Measurements from ENCODE around the gene TMEM183A. TPM values are rescaled to one million over a fixed set of nuclear protein-coding genes. Genes with fewer than 3 reads are reported as not detected.

The TMEM183A gene
- total RNA-seq, 1 donor from 2014 or later = 76.5 TPM

DNA sequence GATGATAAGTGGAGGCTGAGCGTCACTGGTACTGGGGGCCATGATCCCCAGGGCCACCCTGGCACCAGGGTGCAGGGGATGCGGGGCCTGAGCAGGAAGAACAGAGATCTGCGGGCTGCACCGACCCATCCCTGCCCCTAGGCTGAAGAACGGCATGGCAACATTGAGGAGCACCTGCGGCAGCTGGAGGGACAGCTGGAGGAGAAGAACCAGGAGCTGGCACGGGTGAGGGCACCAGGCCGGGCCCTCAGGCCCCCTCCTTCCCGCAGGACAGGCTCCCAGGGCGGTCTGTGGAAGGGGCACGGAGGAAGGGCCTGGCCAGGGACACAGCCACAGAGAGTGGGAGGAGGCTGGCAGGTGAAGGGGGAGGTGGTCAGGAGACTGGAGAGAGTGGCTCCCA is 40.9 kb downstream of the TMEM183A start:
- H3K9me3 Mint-ChIP-seq = no peaks in the 10 kb centered on the region
- no peak overlapping the region for H3K4me3 Mint-ChIP-seq
- no peaks in the 10 kb centered on the region for H3K27me3 Mint-ChIP-seq (ENCODE audit: low read depth)
- peaks cover 4% of the 10 kb centered on the region for H3K4me1 Mint-ChIP-seq
- DNase-seq (ENCODE audit: low read depth, low spot score) = no peak
- H3K27ac Mint-ChIP-seq (ENCODE audit: unreplicated experiment) = no peak overlapping the region
- no peaks in the 10 kb centered on the region for H3K36me3 Mint-ChIP-seq (ENCODE audit: low read depth)
- no peak for TF ChIP-seq CTCF (conservative IDR thresholded peaks at IDR 0.05)

- no peak for TF ChIP-seq CTCF (conservative IDR thresholded peaks at IDR 0.05)
- Mint-ChIP-seq H3K4me1 (peaks cover 4% of the 10 kb centered on the region), H3K9me3 (no peaks in the 10 kb centered on the region), H3K4me3 (no peak overlapping the region), H3K36me3 (ENCODE audit: low read depth) (no peaks in the 10 kb centered on the region), H3K27ac (ENCODE audit: unreplicated experiment) (no peak overlapping the region), H3K27me3 (ENCODE audit: low read depth) (no peaks in the 10 kb centered on the region)
- no peak for DNase-seq (ENCODE audit: low read depth, low spot score)
These were observed 41.4 kb downstream of the TMEM183A start for GRCh38 chr1:203048555-203049051.

GRCh38 chr1:203049077-203049476 is 41.9 kb downstream of the TMEM183A start:
- H3K27me3 Mint-ChIP-seq (ENCODE audit: low read depth) = no peaks in the 10 kb centered on the region
- H3K4me3 Mint-ChIP-seq = no peak overlapping the region
- DNase-seq (ENCODE audit: low read depth, low spot score) = no peak
- H3K9me3 Mint-ChIP-seq = no peaks in the 10 kb centered on the region
- H3K36me3 Mint-ChIP-seq (ENCODE audit: low read depth) = no peaks in the 10 kb centered on the region
- H3K4me1 Mint-ChIP-seq = peaks cover 4% of the 10 kb centered on the region
- no peak for TF ChIP-seq CTCF (conservative IDR thresholded peaks at IDR 0.05)
- H3K27ac Mint-ChIP-seq (ENCODE audit: unreplicated experiment) = no peak overlapping the region

DNA sequence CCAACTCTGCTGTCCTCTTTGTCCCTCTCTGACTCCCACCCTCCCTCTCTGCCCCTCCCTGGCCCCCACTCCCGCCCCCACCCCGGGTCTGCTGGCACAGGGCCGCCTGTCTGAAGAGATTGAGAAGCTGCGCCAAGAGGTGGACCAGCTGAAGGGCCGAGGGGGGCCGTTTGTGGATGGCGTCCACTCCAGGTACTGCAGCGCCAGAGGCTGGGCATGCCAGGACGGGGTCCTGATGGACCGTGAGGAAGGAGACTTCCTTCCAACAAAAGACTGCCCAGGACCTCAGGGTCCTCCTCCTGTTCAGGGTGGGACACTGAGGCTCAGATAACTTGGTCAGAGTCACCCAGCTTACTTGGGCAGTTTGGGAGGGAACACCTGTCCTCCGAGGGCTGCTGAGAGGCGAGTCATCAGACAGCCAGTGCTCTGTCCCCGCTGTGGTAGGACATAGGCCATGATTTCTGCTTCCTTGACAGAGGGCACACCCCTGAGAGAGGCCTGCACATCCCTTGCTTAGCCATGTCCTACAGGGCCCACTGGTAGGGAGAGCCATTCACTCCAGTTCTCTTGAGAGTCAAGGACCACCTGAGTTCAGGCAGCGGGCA is 42.5 kb downstream of the TMEM183A start:
- peaks cover 8% of the 10 kb centered on the region for H3K4me1 Mint-ChIP-seq
- no peaks in the 10 kb centered on the region for H3K36me3 Mint-ChIP-seq (ENCODE audit: low read depth)
- H3K27me3 Mint-ChIP-seq (ENCODE audit: low read depth) = no peaks in the 10 kb centered on the region
- no peak for DNase-seq (ENCODE audit: low read depth, low spot score)
- H3K4me3 Mint-ChIP-seq = no peak overlapping the region
- TF ChIP-seq CTCF (conservative IDR thresholded peaks at IDR 0.05) = no peak
- no peak overlapping the region for H3K27ac Mint-ChIP-seq (ENCODE audit: unreplicated experiment)
- no peaks in the 10 kb centered on the region for H3K9me3 Mint-ChIP-seq

GRCh38 chr1:203050826-203051225 is 43.7 kb downstream of the TMEM183A start:
- Mint-ChIP-seq H3K4me3 (no peak overlapping the region), H3K27ac (ENCODE audit: unreplicated experiment) (no peak overlapping the region), H3K27me3 (ENCODE audit: low read depth) (no peaks in the 10 kb centered on the region), H3K9me3 (no peaks in the 10 kb centered on the region), H3K36me3 (ENCODE audit: low read depth) (no peaks in the 10 kb centered on the region), H3K4me1 (peaks cover 5% of the 10 kb centered on the region)
- TF ChIP-seq CTCF (conservative IDR thresholded peaks at IDR 0.05) = no peak
- DNase-seq (ENCODE audit: low read depth, low spot score) = no peak

Data from neural crest cell (in vitro differentiated cells).